ENCODE results near the gene DDX1. TPM values are rescaled to one million over a fixed set of nuclear protein-coding genes. Genes with fewer than 3 reads are reported as not detected.
"Not testable (repeated sequence)": the region's sequence is repeated elsewhere in the genome, so short reads cannot be mapped to it uniquely, and the experiment has no call there.

The DDX1 gene
- total RNA-seq (ENCODE audit: low replicate concordance): 66.8 and 103 TPM in 2 replicates

- no peaks in the 10 kb centered on the region for H3K27me3 ChIP-seq
- peaks cover 32% of the 10 kb centered on the region for H3K79me2 ChIP-seq (ENCODE audit: low read depth)
- H3K4me2 ChIP-seq: peak within 1 kb of the TSS; percentile 94
- H3K9ac ChIP-seq: peak within 1 kb of the TSS; percentile 81
- TF ChIP-seq EZH2phosphoT487 (IDR thresholded peaks at IDR 0.05) (no peak), CTCF (IDR thresholded peaks at IDR 0.05) (no peak), EZH2 (IDR thresholded peaks at IDR 0.05) (peak; percentile 40)
- peaks cover 9% of the 10 kb centered on the region for H3K4me1 ChIP-seq
- H3K27ac ChIP-seq: peak within 1 kb of the TSS; percentile 62
- Mint-ChIP-seq H3K4me3 (peak within 1 kb of the TSS; percentile 95), H3K36me3 (peaks cover 8% of the 10 kb centered on the region), H3K9me3 (no peaks in the 10 kb centered on the region), H3K27me3 (ENCODE audit: insufficient read depth, low read depth) (peaks cover 2% of the 10 kb centered on the region), H3K4me1 (peaks cover 21% of the 10 kb centered on the region), H3K27ac (peak within 1 kb of the TSS; percentile 96)
- peaks cover 4% of the 10 kb centered on the region for H3F3A ChIP-seq (ENCODE audit: low read depth)
- peak; percentile 89 for DNase-seq (ENCODE audit: low spot score)
- H3K4me3 ChIP-seq: peak within 1 kb of the TSS; percentile 75
- H2AFZ ChIP-seq (replicated peaks): peak within 1 kb of the TSS; percentile 91
- peaks cover 11% of the 10 kb centered on the region for H3K36me3 ChIP-seq
- H3K9me3 ChIP-seq (ENCODE audit: low read depth): no peaks in the 10 kb centered on the region
- H4K20me1 ChIP-seq (ENCODE audit: low read depth): peaks cover 9% of the 10 kb centered on the region
Observed at GRCh38 chr2:15591692-15592463, at the start of gene DDX1. DDX1 (plus strand) TSS chr2:15591868; CDS start chr2:15591934, 66 bp downstream.

- not testable (repeated sequence) for H3K4me3 ChIP-seq; H3K4me1 Mint-ChIP-seq; H3K27ac Mint-ChIP-seq; H3K27me3 Mint-ChIP-seq (ENCODE audit: insufficient read depth, low read depth); H4K20me1 ChIP-seq (ENCODE audit: low read depth); H3K9me3 ChIP-seq (ENCODE audit: low read depth); H3K9ac ChIP-seq; H3F3A ChIP-seq (ENCODE audit: low read depth); DNase-seq (ENCODE audit: low spot score); H3K79me2 ChIP-seq (ENCODE audit: low read depth); H2AFZ ChIP-seq (replicated peaks); H3K9me3 Mint-ChIP-seq; H3K4me3 Mint-ChIP-seq; H3K4me2 ChIP-seq; H3K4me1 ChIP-seq; H3K36me3 ChIP-seq; H3K27ac ChIP-seq; H3K27me3 ChIP-seq
- peaks cover 28% of the 10 kb centered on the region for H3K36me3 Mint-ChIP-seq
Observed at GRCh38 chr2:15542269-15542668, 49.4 kb upstream of the DDX1 start.

- H3K4me3 ChIP-seq: no peak overlapping the region
- H3K4me2 ChIP-seq: no peak overlapping the region
- H3K27me3 ChIP-seq: no peaks in the 10 kb centered on the region
- H3F3A ChIP-seq (ENCODE audit: low read depth): no peaks in the 10 kb centered on the region
- H2AFZ ChIP-seq (replicated peaks): no peak overlapping the region
- no peaks in the 10 kb centered on the region for H4K20me1 ChIP-seq (ENCODE audit: low read depth)
- no peaks in the 10 kb centered on the region for H3K9me3 ChIP-seq (ENCODE audit: low read depth)
- no peak overlapping the region for H3K27ac Mint-ChIP-seq
- no peak for DNase-seq (ENCODE audit: low spot score)
- no peak overlapping the region for H3K4me3 Mint-ChIP-seq
- peaks cover 2% of the 10 kb centered on the region for H3K9me3 Mint-ChIP-seq
- no peak for TF ChIP-seq EZH2 (IDR thresholded peaks at IDR 0.05)
- no peak for TF ChIP-seq CTCF (IDR thresholded peaks at IDR 0.05)
- TF ChIP-seq EZH2phosphoT487 (IDR thresholded peaks at IDR 0.05): no peak
- peaks cover 24% of the 10 kb centered on the region for H3K36me3 Mint-ChIP-seq
- no peaks in the 10 kb centered on the region for H3K36me3 ChIP-seq
- H3K9ac ChIP-seq: no peak overlapping the region
- H3K4me1 Mint-ChIP-seq: peaks cover 8% of the 10 kb centered on the region
- H3K4me1 ChIP-seq: peaks cover 8% of the 10 kb centered on the region
- H3K27ac ChIP-seq: peak overlapping the region; percentile 46
- H3K79me2 ChIP-seq (ENCODE audit: low read depth): no peaks in the 10 kb centered on the region
- H3K27me3 Mint-ChIP-seq (ENCODE audit: insufficient read depth, low read depth): no peaks in the 10 kb centered on the region
Observed at GRCh38 chr2:15543053-15543452, 48.6 kb upstream of the DDX1 start.

- H3K27ac Mint-ChIP-seq: no peak overlapping the region
- no peak overlapping the region for H3K9ac ChIP-seq
- H3K4me1 ChIP-seq: peaks cover 8% of the 10 kb centered on the region
- no peak overlapping the region for H3K4me3 Mint-ChIP-seq
- H3F3A ChIP-seq (ENCODE audit: low read depth): no peaks in the 10 kb centered on the region
- no peaks in the 10 kb centered on the region for H3K9me3 ChIP-seq (ENCODE audit: low read depth)
- TF ChIP-seq EZH2 (IDR thresholded peaks at IDR 0.05): no peak
- TF ChIP-seq EZH2phosphoT487 (IDR thresholded peaks at IDR 0.05): no peak
- no peak for TF ChIP-seq CTCF (IDR thresholded peaks at IDR 0.05)
- DNase-seq (ENCODE audit: low spot score): no peak
- H3K4me3 ChIP-seq: no peak overlapping the region
- no peaks in the 10 kb centered on the region for H3K36me3 ChIP-seq
- H3K4me1 Mint-ChIP-seq: peaks cover 8% of the 10 kb centered on the region
- H3K27me3 Mint-ChIP-seq (ENCODE audit: insufficient read depth, low read depth): no peaks in the 10 kb centered on the region
- no peak overlapping the region for H3K4me2 ChIP-seq
- H3K27ac ChIP-seq: no peak overlapping the region
- peaks cover 2% of the 10 kb centered on the region for H3K9me3 Mint-ChIP-seq
- no peaks in the 10 kb centered on the region for H4K20me1 ChIP-seq (ENCODE audit: low read depth)
- no peaks in the 10 kb centered on the region for H3K79me2 ChIP-seq (ENCODE audit: low read depth)
- no peaks in the 10 kb centered on the region for H3K27me3 ChIP-seq
- H3K36me3 Mint-ChIP-seq: peaks cover 22% of the 10 kb centered on the region
- no peak overlapping the region for H2AFZ ChIP-seq (replicated peaks)
Observed at GRCh38 chr2:15543541-15543940, 48.1 kb upstream of the DDX1 start.

Measured in neural progenitor cell (in vitro differentiated cells).